Mesenchymal stem cell (in vitro differentiated cells and primary cell): ENCODE measurements around the gene SERGEF.

ENCODE experiments used
- DNase-seq: peaks from one replicate; pipeline ENCODE4 v3.0.0-alpha.2; 2013
- H2AFZ ChIP-seq: one replicate; pipeline ENCODE4 v1.6.1; 2013; ENCODE audit warnings: low read depth, mild to moderate bottlenecking, control low read depth, inconsistent platforms, low read length, moderate library complexity
- H2AK5ac ChIP-seq: 2 replicates; pipeline ENCODE4 v1.6.1; 2013; ENCODE audit warnings: low read length, moderate library complexity, mild to moderate bottlenecking, inconsistent platforms; ENCODE audit not compliant: severe bottlenecking
- H2BK120ac ChIP-seq: one replicate; pipeline ENCODE4 v1.6.1; 2013; ENCODE audit warnings: low read depth, mild to moderate bottlenecking, inconsistent platforms, low read length, moderate library complexity
- H2BK12ac ChIP-seq, 2 experiments: one replicate each; pipeline ENCODE4 v1.6.1; 2013; ENCODE audit warnings: inconsistent platforms in 2 of 2, low read length in 2 of 2, mild to moderate bottlenecking in 2 of 2, moderate library complexity in 2 of 2, control low read depth in 1 of 2
- H2BK15ac ChIP-seq: one replicate; pipeline ENCODE4 v1.6.1; 2013; ENCODE audit warnings: mild to moderate bottlenecking, low read depth, inconsistent platforms; ENCODE audit not compliant: poor library complexity, severe bottlenecking
- H2BK5ac ChIP-seq: 2 replicates; pipeline ENCODE4 v1.6.1; 2013; ENCODE audit warnings: low read depth, mild to moderate bottlenecking, low read length, control low read depth, inconsistent platforms; ENCODE audit not compliant: poor library complexity, severe bottlenecking
- H3K14ac ChIP-seq, 2 experiments: one replicate each; pipeline ENCODE4 v1.6.1; 2013; ENCODE audit warnings: inconsistent platforms in 2 of 2, low read length in 2 of 2, control low read depth in 1 of 2, mild to moderate bottlenecking in 1 of 2, moderate library complexity in 1 of 2
- H3K18ac ChIP-seq, 2 experiments: one replicate each; pipeline ENCODE4 v1.6.1; 2013; ENCODE audit warnings: inconsistent platforms in 2 of 2, low read length in 2 of 2, control low read depth in 1 of 2, low read depth in 1 of 2, mild to moderate bottlenecking in 1 of 2
- H3K23ac ChIP-seq, 2 experiments: one replicate each; pipeline ENCODE4 v1.6.1; 2013; ENCODE audit warnings: inconsistent platforms in 2 of 2, low read length in 2 of 2, mild to moderate bottlenecking in 2 of 2, moderate library complexity in 2 of 2, control low read depth in 1 of 2
- H3K27ac ChIP-seq: 2 replicates; pipeline ENCODE4 v1.5.1; 2013; ENCODE audit warnings: mild to moderate bottlenecking, moderate library complexity, low read length, control low read depth, inconsistent platforms; ENCODE audit not compliant: poor library complexity, severe bottlenecking
- H3K27me3 ChIP-seq, 2 experiments: 2 replicates each; pipeline versions ENCODE4 v1.6.1 to v1.7.0; 2013; ENCODE audit warnings: low read length in 2 of 2, mild to moderate bottlenecking in 2 of 2, moderate library complexity in 2 of 2, control low read depth in 1 of 2, inconsistent platforms in 1 of 2; ENCODE audit not compliant: control insufficient read depth in 1 of 2, insufficient read depth in 1 of 2
- H3K36me3 ChIP-seq, 2 experiments: 2 replicates each; pipeline versions ENCODE4 v1.6.1 to v1.7.0; 2013; ENCODE audit warnings: low read length in 2 of 2, control low read depth in 1 of 2, inconsistent platforms in 1 of 2, low read depth in 1 of 2, mild to moderate bottlenecking in 1 of 2; ENCODE audit not compliant: insufficient read depth in 2 of 2, control insufficient read depth in 1 of 2
- H3K4ac ChIP-seq, 2 experiments: one replicate each; pipeline ENCODE4 v1.6.1; 2013; ENCODE audit warnings: inconsistent platforms in 2 of 2, low read length in 2 of 2, mild to moderate bottlenecking in 2 of 2, moderate library complexity in 2 of 2, control low read depth in 1 of 2, low read depth in 1 of 2
- H3K4me1 ChIP-seq: 2 replicates; pipeline ENCODE4 v1.6.1; 2013; ENCODE audit warnings: low read depth, low read length, control low read depth; ENCODE audit not compliant: control insufficient read depth, insufficient read depth
- H3K4me2 ChIP-seq: 2 replicates; pipeline ENCODE4 v1.6.1; 2013; ENCODE audit warnings: low read length, mild to moderate bottlenecking, inconsistent platforms; ENCODE audit not compliant: poor library complexity, severe bottlenecking
- H3K4me3 ChIP-seq, 2 experiments: 2 replicates each; pipeline versions ENCODE4 v1.5.1 to v1.7.0; 2013; ENCODE audit warnings: low read length in 2 of 2, mild to moderate bottlenecking in 2 of 2, control low read depth in 1 of 2, low read depth in 1 of 2; ENCODE audit not compliant: insufficient read depth in 1 of 2
- H3K79me1 ChIP-seq: replicated peaks from 2 replicates; pipeline ENCODE4 v1.6.1; 2013; ENCODE audit warnings: mild to moderate bottlenecking, control low read depth, low read length, inconsistent platforms; ENCODE audit not compliant: poor library complexity, severe bottlenecking
- H3K9ac ChIP-seq: 2 replicates; pipeline ENCODE4 v1.7.0; 2013; ENCODE audit warnings: mild to moderate bottlenecking, low read length, moderate library complexity
- H3K9me3 ChIP-seq: 2 replicates; pipeline ENCODE4 v1.7.0; 2013; ENCODE audit warnings: mild to moderate bottlenecking, low read length; ENCODE audit not compliant: control insufficient read depth
- H4K8ac ChIP-seq: one replicate; pipeline ENCODE4 v1.6.1; 2013; ENCODE audit warnings: inconsistent platforms, mild to moderate bottlenecking, low read length, moderate library complexity
- H4K91ac ChIP-seq: one replicate; pipeline ENCODE4 v1.6.1; 2013; ENCODE audit warnings: mild to moderate bottlenecking, low read length, inconsistent platforms
- WGBS: methylation state at CpG from one replicate; pipeline ENCODE4 v1.1.7; 2013; ENCODE audit warnings: mixed read lengths; 5-methylcytosine and 5-hydroxymethylcytosine counted together

The SERGEF gene

DNA sequence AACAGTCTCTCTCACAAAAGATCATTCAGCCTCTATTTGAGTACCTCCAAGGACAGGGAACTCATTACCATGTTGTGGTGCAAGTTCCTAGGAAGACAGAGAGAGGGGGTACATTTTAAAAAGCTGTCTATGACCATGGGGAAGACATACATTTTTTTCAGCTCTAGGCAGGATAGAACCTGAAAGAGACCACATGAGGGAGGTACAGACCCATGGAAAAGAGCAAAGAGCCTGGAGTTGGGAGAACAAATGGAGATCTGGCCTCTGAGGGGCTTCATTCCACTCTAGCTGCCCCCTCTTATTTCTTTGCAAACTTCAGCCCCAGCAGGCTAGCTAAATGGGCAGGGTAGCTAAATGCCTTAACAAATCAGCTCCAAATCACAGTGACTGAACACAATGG is 241.9 kb downstream of the SERGEF start:
- H3K27me3 ChIP-seq = peaks cover 6 to 18% of the 10 kb centered on the region in 2 experiments
- H3K27ac ChIP-seq = no peak overlapping the region
- H4K91ac ChIP-seq = no peak overlapping the region
- H3K9me3 ChIP-seq = no peaks in the 10 kb centered on the region
- no peaks in the 10 kb centered on the region for H3K79me1 ChIP-seq
- H2BK15ac ChIP-seq = no peak overlapping the region
- no peak overlapping the region for H3K4ac ChIP-seq
- H2AK5ac ChIP-seq = no peak overlapping the region
- DNase-seq = peak; percentile 5
- no peak overlapping the region for H2BK120ac ChIP-seq
- H3K18ac ChIP-seq = no peak overlapping the region
- no peak overlapping the region for H3K14ac ChIP-seq
- H3K36me3 ChIP-seq = no peaks in the 10 kb centered on the region
- H3K23ac ChIP-seq = no peak overlapping the region
- no peak overlapping the region for H3K4me2 ChIP-seq
- no peak overlapping the region for H3K9ac ChIP-seq
- no peak overlapping the region for H2BK5ac ChIP-seq
- no peak overlapping the region for H4K8ac ChIP-seq
- no peak overlapping the region for H2AFZ ChIP-seq
- no peak overlapping the region for H2BK12ac ChIP-seq
- H3K4me3 ChIP-seq = no peak overlapping the region
- H3K4me1 ChIP-seq = no peaks in the 10 kb centered on the region

DNA sequence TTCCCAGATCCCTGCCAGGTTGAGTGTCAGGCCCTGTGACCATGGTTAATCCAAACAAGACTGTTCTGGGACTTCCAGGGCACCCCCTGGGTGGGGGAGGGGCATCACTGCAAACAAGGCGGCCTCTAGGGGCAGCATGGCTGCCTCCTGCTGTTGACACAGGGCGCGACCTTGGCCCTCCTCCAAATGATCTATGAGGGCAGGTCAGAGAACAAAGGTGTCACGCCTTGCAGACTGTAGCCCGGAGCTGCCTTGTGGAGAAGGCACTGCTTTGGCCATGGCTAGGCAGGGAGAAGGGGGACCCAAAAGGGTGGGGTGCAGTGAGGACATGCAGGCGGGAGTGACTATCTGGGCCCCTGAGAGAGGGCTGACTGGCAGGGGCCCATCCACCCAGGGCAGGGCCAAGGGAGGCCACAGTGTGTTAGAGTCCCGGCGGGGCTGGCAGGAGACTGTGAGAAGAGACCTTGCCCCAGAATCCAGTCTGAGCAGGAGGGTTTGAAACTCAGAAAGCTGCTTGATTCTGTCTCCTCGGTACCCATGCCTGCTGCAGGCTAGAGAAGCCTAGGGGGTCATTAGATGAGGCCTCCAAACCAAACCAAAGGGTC is 242.7 kb downstream of the SERGEF start:
- Histone ChIP-seq H3K4me3 (no peak overlapping the region), H4K91ac (no peak overlapping the region), H3K79me1 (no peaks in the 10 kb centered on the region), H3K36me3 (no peaks in the 10 kb centered on the region), H2BK15ac (no peak overlapping the region), H2BK5ac (no peak overlapping the region), H2BK120ac (no peak overlapping the region), H3K9me3 (no peaks in the 10 kb centered on the region), H3K18ac (no peak overlapping the region), H3K27ac (no peak overlapping the region), H2BK12ac (no peak overlapping the region), H3K14ac (no peak overlapping the region), H2AFZ (no peak overlapping the region), H3K4me2 (no peak overlapping the region), H3K4ac (no peak overlapping the region), H3K4me1 (no peaks in the 10 kb centered on the region), H4K8ac (no peak overlapping the region), H2AK5ac (no peak overlapping the region), H3K9ac (no peak overlapping the region), H3K27me3 (peaks cover 11 to 22% of the 10 kb centered on the region in 2 experiments), H3K23ac (no peak overlapping the region)
- WGBS = 71% methylated on average over 9 of the region's 9 CpGs
- no peak for DNase-seq

DNA sequence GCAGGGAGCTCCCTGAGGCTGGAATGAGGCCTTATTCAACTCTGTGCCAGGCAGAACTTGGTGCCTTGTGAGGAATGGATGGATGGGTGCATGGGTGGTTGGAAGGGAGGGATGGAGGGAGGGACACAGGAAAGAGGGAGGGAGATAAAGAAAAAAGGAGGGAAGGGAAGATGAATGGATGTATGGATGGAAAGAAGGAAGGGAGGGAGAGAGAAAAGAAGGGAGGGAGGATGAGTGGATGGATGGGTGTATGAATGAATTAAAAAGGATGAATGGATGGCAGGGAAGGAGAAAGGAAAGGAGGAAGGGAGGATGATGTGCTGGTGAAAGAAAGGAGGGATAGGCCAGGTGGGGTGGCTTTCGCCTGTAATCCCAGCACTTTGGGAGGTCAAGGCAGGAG is 243.6 kb downstream of the SERGEF start:
- no peak overlapping the region for H3K4me2 ChIP-seq
- no peak overlapping the region for H2BK5ac ChIP-seq
- H2BK15ac ChIP-seq = no peak overlapping the region
- H4K8ac ChIP-seq = no peak overlapping the region
- H3K23ac ChIP-seq = no peak overlapping the region
- H3K9me3 ChIP-seq = no peaks in the 10 kb centered on the region
- no peak overlapping the region for H2BK120ac ChIP-seq
- no peak overlapping the region for H4K91ac ChIP-seq
- no peak overlapping the region for H3K14ac ChIP-seq
- H3K9ac ChIP-seq = no peak overlapping the region
- H3K27me3 ChIP-seq = peaks cover 19 to 29% of the 10 kb centered on the region in 2 experiments
- 60% methylated on average over 1 of the region's 1 CpG for WGBS
- no peak overlapping the region for H2AFZ ChIP-seq
- H2AK5ac ChIP-seq = no peak overlapping the region
- H3K4me1 ChIP-seq = peaks cover 4% of the 10 kb centered on the region
- DNase-seq = no peak
- no peaks in the 10 kb centered on the region for H3K79me1 ChIP-seq
- no peak overlapping the region for H2BK12ac ChIP-seq
- H3K27ac ChIP-seq = no peak overlapping the region
- no peak overlapping the region for H3K4me3 ChIP-seq
- no peak overlapping the region for H3K18ac ChIP-seq
- H3K4ac ChIP-seq = no peak overlapping the region
- no peaks in the 10 kb centered on the region for H3K36me3 ChIP-seq

DNA sequence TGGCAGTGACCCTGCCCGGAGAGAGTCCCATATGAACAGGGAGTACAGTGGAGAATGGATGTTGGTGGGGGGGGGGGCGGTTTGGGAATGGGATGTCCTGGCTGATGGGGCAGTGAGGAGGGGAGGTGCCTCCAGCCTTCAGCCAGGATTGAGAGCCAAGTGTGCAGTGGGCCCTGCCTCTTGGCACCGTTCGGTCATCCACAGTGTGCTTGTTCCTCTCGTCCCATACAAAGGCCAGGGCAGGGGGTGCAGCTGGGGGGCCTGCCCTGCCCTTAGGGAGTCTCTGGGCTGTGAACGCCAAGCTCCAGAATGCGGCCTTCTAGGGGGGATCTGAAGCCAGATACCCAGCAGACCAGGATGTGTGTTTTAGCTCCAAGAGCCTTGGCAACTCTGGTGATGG is 244.3 kb downstream of the SERGEF start:
- H2BK15ac ChIP-seq = no peak overlapping the region
- no peak overlapping the region for H3K14ac ChIP-seq

More for the DNA sequence above, 244.3 kb downstream of the SERGEF start:
- Histone ChIP-seq H3K4me1 (peaks cover 4% of the 10 kb centered on the region), H3K27me3 (peaks cover 21 to 30% of the 10 kb centered on the region in 2 experiments), H3K18ac (no peak overlapping the region), H3K27ac (no peak overlapping the region), H3K4me2 (no peak overlapping the region), H2AK5ac (no peak overlapping the region), H4K91ac (no peak overlapping the region), H3K79me1 (no peaks in the 10 kb centered on the region), H3K9ac (no peak overlapping the region), H3K4me3 (no peak overlapping the region), H2BK120ac (no peak overlapping the region), H4K8ac (no peak overlapping the region), H3K9me3 (no peaks in the 10 kb centered on the region), H3K36me3 (no peaks in the 10 kb centered on the region), H3K4ac (no peak overlapping the region), H3K23ac (no peak overlapping the region), H2BK12ac (no peak overlapping the region), H2AFZ (no peak overlapping the region), H2BK5ac (no peak overlapping the region)
- 89% methylated on average over 7 of the region's 7 CpGs for WGBS
- DNase-seq = no peak
